Measurements from ENCODE around the gene GNMT. TPM values are rescaled to one million over a fixed set of nuclear protein-coding genes. Genes with fewer than 3 reads are reported as not detected.

Gene GNMT
- total and polyA plus RNA-seq, 4 donors: 10.5 to 163 (median 130) TPM

DNA sequence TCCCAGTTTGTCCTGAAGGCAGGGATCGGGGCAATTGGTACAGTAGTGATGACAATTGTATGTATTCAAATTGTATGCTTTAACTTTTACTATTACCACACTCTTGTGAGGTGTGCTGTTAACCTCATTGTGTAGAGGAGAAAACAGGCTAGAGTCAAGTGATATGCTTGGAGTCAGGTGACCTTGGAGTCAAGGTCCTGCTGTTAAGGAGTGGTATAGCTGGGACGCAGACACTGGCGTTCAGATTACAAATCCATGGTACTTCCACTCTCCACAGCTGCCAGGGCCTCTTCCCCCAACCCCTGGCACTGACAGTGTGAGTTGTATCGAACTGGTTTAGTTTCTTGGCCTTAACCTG lies 20.8 kb upstream of the GNMT start:
- peak; percentile 0 for TF ChIP-seq RAD21 (IDR thresholded peaks at IDR 0.05)
- TF ChIP-seq, protein P1, sequence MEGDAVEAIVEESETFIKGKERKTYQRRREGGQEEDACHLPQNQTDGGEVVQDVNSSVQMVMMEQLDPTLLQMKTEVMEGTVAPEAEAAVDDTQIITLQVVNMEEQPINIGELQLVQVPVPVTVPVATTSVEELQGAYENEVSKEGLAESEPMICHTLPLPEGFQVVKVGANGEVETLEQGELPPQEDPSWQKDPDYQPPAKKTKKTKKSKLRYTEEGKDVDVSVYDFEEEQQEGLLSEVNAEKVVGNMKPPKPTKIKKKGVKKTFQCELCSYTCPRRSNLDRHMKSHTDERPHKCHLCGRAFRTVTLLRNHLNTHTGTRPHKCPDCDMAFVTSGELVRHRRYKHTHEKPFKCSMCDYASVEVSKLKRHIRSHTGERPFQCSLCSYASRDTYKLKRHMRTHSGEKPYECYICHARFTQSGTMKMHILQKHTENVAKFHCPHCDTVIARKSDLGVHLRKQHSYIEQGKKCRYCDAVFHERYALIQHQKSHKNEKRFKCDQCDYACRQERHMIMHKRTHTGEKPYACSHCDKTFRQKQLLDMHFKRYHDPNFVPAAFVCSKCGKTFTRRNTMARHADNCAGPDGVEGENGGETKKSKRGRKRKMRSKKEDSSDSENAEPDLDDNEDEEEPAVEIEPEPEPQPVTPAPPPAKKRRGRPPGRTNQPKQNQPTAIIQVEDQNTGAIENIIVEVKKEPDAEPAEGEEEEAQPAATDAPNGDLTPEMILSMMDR (IDR thresholded peaks at IDR 0.05; ENCODE audit: low read depth, low read length, missing input control): no peak
- TF ChIP-seq, protein P2, sequence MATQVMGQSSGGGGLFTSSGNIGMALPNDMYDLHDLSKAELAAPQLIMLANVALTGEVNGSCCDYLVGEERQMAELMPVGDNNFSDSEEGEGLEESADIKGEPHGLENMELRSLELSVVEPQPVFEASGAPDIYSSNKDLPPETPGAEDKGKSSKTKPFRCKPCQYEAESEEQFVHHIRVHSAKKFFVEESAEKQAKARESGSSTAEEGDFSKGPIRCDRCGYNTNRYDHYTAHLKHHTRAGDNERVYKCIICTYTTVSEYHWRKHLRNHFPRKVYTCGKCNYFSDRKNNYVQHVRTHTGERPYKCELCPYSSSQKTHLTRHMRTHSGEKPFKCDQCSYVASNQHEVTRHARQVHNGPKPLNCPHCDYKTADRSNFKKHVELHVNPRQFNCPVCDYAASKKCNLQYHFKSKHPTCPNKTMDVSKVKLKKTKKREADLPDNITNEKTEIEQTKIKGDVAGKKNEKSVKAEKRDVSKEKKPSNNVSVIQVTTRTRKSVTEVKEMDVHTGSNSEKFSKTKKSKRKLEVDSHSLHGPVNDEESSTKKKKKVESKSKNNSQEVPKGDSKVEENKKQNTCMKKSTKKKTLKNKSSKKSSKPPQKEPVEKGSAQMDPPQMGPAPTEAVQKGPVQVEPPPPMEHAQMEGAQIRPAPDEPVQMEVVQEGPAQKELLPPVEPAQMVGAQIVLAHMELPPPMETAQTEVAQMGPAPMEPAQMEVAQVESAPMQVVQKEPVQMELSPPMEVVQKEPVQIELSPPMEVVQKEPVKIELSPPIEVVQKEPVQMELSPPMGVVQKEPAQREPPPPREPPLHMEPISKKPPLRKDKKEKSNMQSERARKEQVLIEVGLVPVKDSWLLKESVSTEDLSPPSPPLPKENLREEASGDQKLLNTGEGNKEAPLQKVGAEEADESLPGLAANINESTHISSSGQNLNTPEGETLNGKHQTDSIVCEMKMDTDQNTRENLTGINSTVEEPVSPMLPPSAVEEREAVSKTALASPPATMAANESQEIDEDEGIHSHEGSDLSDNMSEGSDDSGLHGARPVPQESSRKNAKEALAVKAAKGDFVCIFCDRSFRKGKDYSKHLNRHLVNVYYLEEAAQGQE (IDR thresholded peaks at IDR 0.05): no peak
- peak; percentile 42 for TF ChIP-seq TAF1 (conservative IDR thresholded peaks at IDR 0.05)
- no peak for TF ChIP-seq FOXA2 (IDR thresholded peaks at IDR 0.05)
- peak; percentile 65 for TF ChIP-seq SP1 (IDR thresholded peaks at IDR 0.05)
- TF ChIP-seq YY1 (IDR thresholded peaks at IDR 0.05): no peak
- TF ChIP-seq HNF4G (IDR thresholded peaks at IDR 0.05): no peak
- peak; percentile 19 for TF ChIP-seq NR2F2 (IDR thresholded peaks at IDR 0.05)
- no peak for TF ChIP-seq MAX (IDR thresholded peaks at IDR 0.05)
- peak in 1 of 2 donors; percentile 25 for TF ChIP-seq GABPA (IDR thresholded peaks at IDR 0.05 in 1 of 2, conservative IDR thresholded peaks at IDR 0.05 in 1 of 2)
- no peak for TF ChIP-seq FOXA1 (IDR thresholded peaks at IDR 0.05)
- TF ChIP-seq RXRA (IDR thresholded peaks at IDR 0.05): peak in 1 of 2 donors; percentile 11
- no peak for TF ChIP-seq HNF4A (conservative IDR thresholded peaks at IDR 0.05)
- no peak for TF ChIP-seq ZBTB33 (IDR thresholded peaks at IDR 0.05)
- H3K4me3 ChIP-seq (ENCODE audit: low read depth in 1 of 3, low read length in 3 of 3): no peak overlapping the region
- H3K27me3 ChIP-seq (ENCODE audit: control insufficient read depth in 4 of 4, insufficient read depth in 4 of 4, low read length in 3 of 4): no peaks in the 10 kb centered on the region
- no peak overlapping the region for H3K9ac ChIP-seq (ENCODE audit: low read depth in 1 of 2, low read length in 2 of 2)
- H3K4me1 ChIP-seq (ENCODE audit: control insufficient read depth in 4 of 4, insufficient read depth in 4 of 4, low read length in 3 of 4): peaks cover 23 to 58% (median 52%) of the 10 kb centered on the region in 4 donors
- no peaks in the 10 kb centered on the region for H3K9me3 ChIP-seq (ENCODE audit: control insufficient read depth in 4 of 4, low read length in 3 of 4)
- 34% methylated on average over 4 of the region's 4 CpGs for WGBS
- H3K36me3 ChIP-seq (ENCODE audit: control insufficient read depth in 4 of 4, insufficient read depth in 3 of 4, low read depth in 1 of 4, low read length in 3 of 4): peaks cover 0 to 21% (median 4%) of the 10 kb centered on the region in 4 donors
- peak overlapping the region; percentile 40 to 83 for H3K27ac ChIP-seq (ENCODE audit: low read depth in 1 of 2, low read length in 2 of 2)
- no peak for DNase-seq (ENCODE audit: low spot score)

GRCh38 chr6:42940493-42941045 lies 20.0 kb upstream of the GNMT start:
- WGBS: 87% methylated on average over 6 of the region's 6 CpGs
- DNase-seq (ENCODE audit: low spot score): no peak
- H3K27me3 ChIP-seq (ENCODE audit: control insufficient read depth in 4 of 4, insufficient read depth in 4 of 4, low read length in 3 of 4): no peaks in the 10 kb centered on the region
- H3K27ac ChIP-seq (ENCODE audit: low read depth in 1 of 2, low read length in 2 of 2): no peak overlapping the region
- H3K4me1 ChIP-seq (ENCODE audit: control insufficient read depth in 4 of 4, insufficient read depth in 4 of 4, low read length in 3 of 4): peaks cover 23 to 57% (median 51%) of the 10 kb centered on the region in 4 donors
- no peaks in the 10 kb centered on the region for H3K9me3 ChIP-seq (ENCODE audit: control insufficient read depth in 4 of 4, low read length in 3 of 4)
- peaks cover 0 to 19% (median 2%) of the 10 kb centered on the region in 4 donors for H3K36me3 ChIP-seq (ENCODE audit: control insufficient read depth in 4 of 4, insufficient read depth in 3 of 4, low read depth in 1 of 4, low read length in 3 of 4)
- no peak overlapping the region for H3K9ac ChIP-seq (ENCODE audit: low read depth in 1 of 2, low read length in 2 of 2)
- H3K4me3 ChIP-seq (ENCODE audit: low read depth in 1 of 3, low read length in 3 of 3): no peak overlapping the region
- TF ChIP-seq FOXA2 (IDR thresholded peaks at IDR 0.05) (no peak), FOXA1 (IDR thresholded peaks at IDR 0.05) (no peak), TAF1 (conservative IDR thresholded peaks at IDR 0.05) (no peak), HNF4G (IDR thresholded peaks at IDR 0.05) (no peak), MAX (IDR thresholded peaks at IDR 0.05) (no peak), ZBTB33 (IDR thresholded peaks at IDR 0.05) (no peak), JUND (IDR thresholded peaks at IDR 0.05) (no peak)
- TF ChIP-seq, protein P1 (IDR thresholded peaks at IDR 0.05; ENCODE audit: low read depth, low read length, missing input control): no peak
